PC-3 (cell line): ENCODE data around the gene PRAMEF14.
"Not testable (repeated sequence)": the region's sequence is repeated elsewhere in the genome, so short reads cannot be mapped to it uniquely, and the experiment has no call there.

Experiments used
- EZH2 ChIP-seq: fragments of 300-600 bp; sonication (generic); IDR thresholded peaks from one replicate; pipeline ENCODE4 v1.6.1; 2017; ENCODE audit warnings: antibody characterized with exemption, mild to moderate bottlenecking, low read length; ENCODE audit not compliant: unreplicated experiment
- TF ChIP-seq, protein P1 (sequence below): fragments of 300-600 bp; sonication (generic); conservative IDR thresholded peaks from 2 replicates; pipeline ENCODE4 v1.5.1; 2017; ENCODE audit warnings: antibody characterized with exemption, low read depth, mild to moderate bottlenecking, low read length

DNA sequence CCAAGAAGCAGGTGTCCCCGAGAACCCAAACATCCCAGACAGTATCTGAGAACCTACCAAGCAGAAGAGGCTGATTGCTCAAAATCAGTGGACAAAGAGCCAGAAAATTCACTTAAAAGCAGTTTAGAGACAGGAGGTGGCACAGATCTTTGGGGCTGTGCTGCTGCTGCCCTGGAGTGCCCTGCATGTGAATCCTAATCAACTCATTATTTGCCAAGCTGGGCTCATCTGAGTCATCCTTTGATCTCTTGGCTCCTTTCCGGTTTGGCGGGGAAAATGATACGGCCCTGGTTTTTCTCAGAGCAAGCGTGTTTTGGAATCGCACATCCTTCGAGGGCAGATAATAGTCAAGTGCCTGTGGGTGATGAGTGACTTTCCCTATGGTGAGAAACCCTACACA is 15.4 kb upstream of the PRAMEF14 start:
- TF ChIP-seq, protein P1, sequence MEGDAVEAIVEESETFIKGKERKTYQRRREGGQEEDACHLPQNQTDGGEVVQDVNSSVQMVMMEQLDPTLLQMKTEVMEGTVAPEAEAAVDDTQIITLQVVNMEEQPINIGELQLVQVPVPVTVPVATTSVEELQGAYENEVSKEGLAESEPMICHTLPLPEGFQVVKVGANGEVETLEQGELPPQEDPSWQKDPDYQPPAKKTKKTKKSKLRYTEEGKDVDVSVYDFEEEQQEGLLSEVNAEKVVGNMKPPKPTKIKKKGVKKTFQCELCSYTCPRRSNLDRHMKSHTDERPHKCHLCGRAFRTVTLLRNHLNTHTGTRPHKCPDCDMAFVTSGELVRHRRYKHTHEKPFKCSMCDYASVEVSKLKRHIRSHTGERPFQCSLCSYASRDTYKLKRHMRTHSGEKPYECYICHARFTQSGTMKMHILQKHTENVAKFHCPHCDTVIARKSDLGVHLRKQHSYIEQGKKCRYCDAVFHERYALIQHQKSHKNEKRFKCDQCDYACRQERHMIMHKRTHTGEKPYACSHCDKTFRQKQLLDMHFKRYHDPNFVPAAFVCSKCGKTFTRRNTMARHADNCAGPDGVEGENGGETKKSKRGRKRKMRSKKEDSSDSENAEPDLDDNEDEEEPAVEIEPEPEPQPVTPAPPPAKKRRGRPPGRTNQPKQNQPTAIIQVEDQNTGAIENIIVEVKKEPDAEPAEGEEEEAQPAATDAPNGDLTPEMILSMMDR, result not testable (repeated sequence)
- not testable (repeated sequence) for TF ChIP-seq EZH2
